ENCODE results near the gene TMEM9.

- TF ChIP-seq CTCF (IDR thresholded peaks at IDR 0.05 in 2 of 3, conservative IDR thresholded peaks at IDR 0.05 in 1 of 3; ENCODE audit: control insufficient read depth in 2 of 3, extremely low read depth in 1 of 3, insufficient read depth in 1 of 3, low read depth in 3 of 3, low read length in 3 of 3) (no peak), RELA (IDR thresholded peaks at IDR 0.05; ENCODE audit: borderline replicate concordance, partially characterized antibody) (no peak), JUND (IDR thresholded peaks at IDR 0.05; ENCODE audit: low read depth, low read length) (no peak), FOXK2 (IDR thresholded peaks at IDR 0.05) (no peak), RELB (IDR thresholded peaks at IDR 0.05; ENCODE audit: low read depth) (no peak), RBBP5 (conservative IDR thresholded peaks at IDR 0.05) (no peak), USF2 (IDR thresholded peaks at IDR 0.05; ENCODE audit: borderline replicate concordance, low read depth, low read length) (no peak), E2F4 (IDR thresholded peaks at IDR 0.05; ENCODE audit: low read depth, low read length) (no peak), BCL3 (IDR thresholded peaks at IDR 0.05; ENCODE audit: borderline replicate concordance, insufficient read depth, low read depth, low read length, poor library complexity, severe bottlenecking) (no peak)
Measured at GRCh38 chr1:201185123-201185453, 30.8 kb upstream of the TMEM9 start.

All from GM12878 (cell line).